ENCODE measurements around the gene ECHS1.

The ECHS1 gene

DNA sequence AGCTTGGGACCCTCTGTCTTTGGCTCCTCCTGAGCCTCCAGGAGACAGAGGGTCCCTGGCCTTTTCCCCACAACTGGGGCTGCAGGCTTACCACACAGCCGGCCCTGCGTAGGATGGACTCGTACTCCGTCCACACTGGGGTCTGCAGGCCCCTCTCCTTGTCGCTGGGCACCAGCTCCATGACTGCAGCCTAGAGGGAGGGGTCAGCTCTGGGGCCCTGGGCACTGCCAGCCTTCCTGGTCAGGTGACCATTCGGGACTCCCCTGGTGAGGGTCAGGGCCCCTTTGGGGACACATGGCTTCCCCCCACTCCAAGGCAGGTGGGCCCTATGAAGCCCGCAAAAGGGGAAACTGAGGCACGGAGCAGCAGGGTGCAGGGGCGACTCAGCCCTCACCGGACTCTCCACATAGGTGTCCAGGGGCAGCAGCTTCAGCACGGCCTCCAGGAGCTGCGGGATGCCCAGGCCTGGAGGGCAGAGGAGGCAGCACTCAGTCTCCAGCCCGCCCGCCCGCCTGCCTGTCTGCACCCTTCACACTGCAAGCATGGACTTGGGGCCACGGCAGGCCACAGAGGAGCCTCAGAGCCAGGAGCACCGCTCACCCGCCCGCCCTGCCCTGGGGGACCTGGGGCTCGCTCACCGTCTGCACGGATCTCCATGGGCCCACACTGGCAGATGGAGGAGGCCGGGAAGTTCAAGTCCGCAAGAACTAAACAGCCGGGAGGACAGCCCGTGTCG lies 16.4 kb downstream of the ECHS1 start:
- no peaks in the 10 kb centered on the region for H3K9me2 ChIP-seq (ENCODE audit: low read depth, low read length)
- H3K4me2 ChIP-seq (ENCODE audit: low read length) = peak overlapping the region; percentile 73
- H3K27me3 ChIP-seq (ENCODE audit: insufficient read depth, low read length) = no peaks in the 10 kb centered on the region
- H3K36me3 ChIP-seq (ENCODE audit: insufficient read depth, low read length) = no peaks in the 10 kb centered on the region
- no peaks in the 10 kb centered on the region for H3K9me3 ChIP-seq (ENCODE audit: low read length)
- peak overlapping the region; percentile 51 for H3K9ac ChIP-seq (ENCODE audit: low read length)
- H3K4me3 ChIP-seq (ENCODE audit: low read depth, low read length, poor library complexity, severe bottlenecking) = peak overlapping the region; percentile 63
- H3K4me1 ChIP-seq (ENCODE audit: insufficient read depth, low read length, severe bottlenecking) = peaks cover 7% of the 10 kb centered on the region
- H2AFZ ChIP-seq (ENCODE audit: low read length) = no peak overlapping the region
- no peaks in the 10 kb centered on the region for H4K20me1 ChIP-seq (ENCODE audit: insufficient read depth, low read length)
- no peak overlapping the region for H3K27ac ChIP-seq (ENCODE audit: low read depth, low read length, poor library complexity, severe bottlenecking)
- no peaks in the 10 kb centered on the region for H3F3A ChIP-seq (ENCODE audit: insufficient read depth, low read length)
- TF ChIP-seq, protein P1, sequence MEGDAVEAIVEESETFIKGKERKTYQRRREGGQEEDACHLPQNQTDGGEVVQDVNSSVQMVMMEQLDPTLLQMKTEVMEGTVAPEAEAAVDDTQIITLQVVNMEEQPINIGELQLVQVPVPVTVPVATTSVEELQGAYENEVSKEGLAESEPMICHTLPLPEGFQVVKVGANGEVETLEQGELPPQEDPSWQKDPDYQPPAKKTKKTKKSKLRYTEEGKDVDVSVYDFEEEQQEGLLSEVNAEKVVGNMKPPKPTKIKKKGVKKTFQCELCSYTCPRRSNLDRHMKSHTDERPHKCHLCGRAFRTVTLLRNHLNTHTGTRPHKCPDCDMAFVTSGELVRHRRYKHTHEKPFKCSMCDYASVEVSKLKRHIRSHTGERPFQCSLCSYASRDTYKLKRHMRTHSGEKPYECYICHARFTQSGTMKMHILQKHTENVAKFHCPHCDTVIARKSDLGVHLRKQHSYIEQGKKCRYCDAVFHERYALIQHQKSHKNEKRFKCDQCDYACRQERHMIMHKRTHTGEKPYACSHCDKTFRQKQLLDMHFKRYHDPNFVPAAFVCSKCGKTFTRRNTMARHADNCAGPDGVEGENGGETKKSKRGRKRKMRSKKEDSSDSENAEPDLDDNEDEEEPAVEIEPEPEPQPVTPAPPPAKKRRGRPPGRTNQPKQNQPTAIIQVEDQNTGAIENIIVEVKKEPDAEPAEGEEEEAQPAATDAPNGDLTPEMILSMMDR (IDR thresholded peaks at IDR 0.05; ENCODE audit: low read length) = no peak
- no peak for TF ChIP-seq EZH2 (IDR thresholded peaks at IDR 0.05; ENCODE audit: borderline replicate concordance, low read length)
- H3K79me2 ChIP-seq (ENCODE audit: insufficient read depth, low read length) = no peaks in the 10 kb centered on the region

DNA sequence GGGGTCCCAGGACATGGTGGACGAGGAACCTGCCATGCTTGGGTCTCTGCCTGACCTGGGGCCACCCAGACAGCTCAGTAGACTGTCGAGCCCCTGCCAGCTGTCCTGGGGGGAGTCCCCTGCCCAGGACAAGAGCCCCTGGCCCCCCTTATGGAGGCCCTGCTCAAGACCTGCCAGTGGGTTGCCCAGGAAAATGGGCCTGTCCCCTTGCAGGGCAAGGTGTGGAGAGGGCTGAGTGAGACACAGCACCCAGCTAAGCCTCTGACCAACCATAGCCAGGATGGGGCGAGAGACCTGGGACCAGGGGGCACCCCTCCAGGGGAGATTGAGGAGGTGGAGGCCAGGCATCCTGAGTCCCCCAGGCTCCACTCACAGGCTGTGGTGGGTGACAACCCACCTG lies 17.2 kb downstream of the ECHS1 start:
- Histone ChIP-seq H2AFZ (ENCODE audit: low read length) (no peak overlapping the region), H3K4me2 (ENCODE audit: low read length) (no peak overlapping the region), H3K9me2 (ENCODE audit: low read depth, low read length) (no peaks in the 10 kb centered on the region), H3K9me3 (ENCODE audit: low read length) (no peaks in the 10 kb centered on the region), H3K4me1 (ENCODE audit: insufficient read depth, low read length, severe bottlenecking) (peaks cover 7% of the 10 kb centered on the region), H3K27me3 (ENCODE audit: insufficient read depth, low read length) (no peaks in the 10 kb centered on the region), H4K20me1 (ENCODE audit: insufficient read depth, low read length) (no peaks in the 10 kb centered on the region), H3K36me3 (ENCODE audit: insufficient read depth, low read length) (no peaks in the 10 kb centered on the region), H3K27ac (ENCODE audit: low read depth, low read length, poor library complexity, severe bottlenecking) (no peak overlapping the region), H3K79me2 (ENCODE audit: insufficient read depth, low read length) (no peaks in the 10 kb centered on the region), H3K4me3 (ENCODE audit: low read depth, low read length, poor library complexity, severe bottlenecking) (no peak overlapping the region), H3K9ac (ENCODE audit: low read length) (no peak overlapping the region), H3F3A (ENCODE audit: insufficient read depth, low read length) (no peaks in the 10 kb centered on the region)
- TF ChIP-seq EZH2 (IDR thresholded peaks at IDR 0.05; ENCODE audit: borderline replicate concordance, low read length) = no peak
- TF ChIP-seq, protein P1 (IDR thresholded peaks at IDR 0.05; ENCODE audit: low read length) = no peak

DNA sequence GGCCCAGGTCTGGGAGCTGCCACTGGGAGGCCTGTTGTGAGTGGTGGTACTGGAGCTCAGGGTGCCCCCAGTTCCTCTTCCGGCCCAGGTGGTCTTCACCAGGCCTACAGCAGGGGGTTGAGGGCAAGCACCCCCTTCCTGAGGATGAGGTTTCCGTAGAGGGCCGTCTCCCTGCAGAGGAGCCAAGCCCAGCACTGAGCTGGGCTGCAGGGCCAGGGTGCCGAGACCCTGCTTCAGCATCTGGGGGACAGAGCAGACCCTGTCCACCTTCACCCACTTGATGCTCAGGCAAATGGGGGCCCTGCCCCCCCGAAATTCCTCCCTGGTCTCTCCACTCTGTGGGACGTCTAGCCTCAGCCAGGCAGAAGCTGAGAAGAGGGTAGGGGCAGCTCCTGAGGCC lies 17.9 kb downstream of the ECHS1 start:
- H3K4me3 ChIP-seq (ENCODE audit: low read depth, low read length, poor library complexity, severe bottlenecking) = no peak overlapping the region
- no peak for TF ChIP-seq EZH2 (IDR thresholded peaks at IDR 0.05; ENCODE audit: borderline replicate concordance, low read length)
- TF ChIP-seq, protein P1 (IDR thresholded peaks at IDR 0.05; ENCODE audit: low read length) = no peak

More for the DNA sequence above, 17.9 kb downstream of the ECHS1 start:
- no peaks in the 10 kb centered on the region for H4K20me1 ChIP-seq (ENCODE audit: insufficient read depth, low read length)
- no peaks in the 10 kb centered on the region for H3K36me3 ChIP-seq (ENCODE audit: insufficient read depth, low read length)
- H3K79me2 ChIP-seq (ENCODE audit: insufficient read depth, low read length) = no peaks in the 10 kb centered on the region
- H3K27me3 ChIP-seq (ENCODE audit: insufficient read depth, low read length) = peaks cover 4% of the 10 kb centered on the region; the same call in 1 of the 2 replicates
- H3K4me2 ChIP-seq (ENCODE audit: low read length) = no peak overlapping the region
- no peaks in the 10 kb centered on the region for H3K9me3 ChIP-seq (ENCODE audit: low read length)
- H3K9me2 ChIP-seq (ENCODE audit: low read depth, low read length) = no peaks in the 10 kb centered on the region
- no peaks in the 10 kb centered on the region for H3F3A ChIP-seq (ENCODE audit: insufficient read depth, low read length)
- H3K27ac ChIP-seq (ENCODE audit: low read depth, low read length, poor library complexity, severe bottlenecking) = no peak overlapping the region
- H3K9ac ChIP-seq (ENCODE audit: low read length) = no peak overlapping the region
- no peak overlapping the region for H2AFZ ChIP-seq (ENCODE audit: low read length)
- H3K4me1 ChIP-seq (ENCODE audit: insufficient read depth, low read length, severe bottlenecking) = peaks cover 7% of the 10 kb centered on the region
